HepG2 (cell line): ENCODE results near the gene EXTL1.

Experiments used
- KDM1A ChIP-seq: IDR thresholded peaks from 2 replicates; pipeline ENCODE4 v1.6.1; 2016; ENCODE audit warnings: missing compliant biosample characterization
- MAFK ChIP-seq, 2 experiments: IDR thresholded peaks in 1 of 2; conservative IDR thresholded peaks in 1 of 2; 2 replicates each; pipeline ENCODE4 v1.6.1; 2011; ENCODE audit warnings: improper control_type of control experiment in 2 of 2, low read length in 2 of 2
- MYNN ChIP-seq: sonication (generic); formaldehyde crosslinking; IDR thresholded peaks from 2 replicates; pipeline ENCODE4 v1.4.0; 2020; ENCODE audit warnings: mild to moderate bottlenecking, low read depth, missing genetic modification reagents
- TF ChIP-seq, protein P1 (sequence below): sonication (generic); formaldehyde crosslinking; IDR thresholded peaks from 2 replicates; pipeline ENCODE4 v1.4.0; 2020; ENCODE audit warnings: missing genetic modification reagents

DNA sequence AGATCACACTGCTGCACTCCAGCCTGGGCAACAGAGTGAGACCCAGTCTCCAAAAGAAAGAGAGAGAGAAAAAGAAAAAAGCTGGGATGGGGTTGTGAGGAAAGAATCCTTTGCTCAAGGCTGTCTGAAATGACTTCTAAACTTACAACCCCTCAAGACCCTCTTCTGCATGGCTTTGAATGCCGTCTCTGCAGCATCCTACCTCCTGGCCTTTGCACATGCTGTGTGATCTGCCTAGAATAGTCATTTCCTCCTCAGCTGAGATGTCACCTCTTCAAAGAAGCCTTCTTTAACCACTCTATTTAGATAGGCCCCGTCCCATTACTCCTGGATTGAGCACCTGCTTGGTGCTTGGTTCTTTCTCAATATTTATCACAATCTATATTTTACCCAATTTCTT is 63.3 kb downstream of the EXTL1 start:
- no peak for TF ChIP-seq MYNN (CRISPR knock-in tag)
- TF ChIP-seq KDM1A, result no peak
- TF ChIP-seq MAFK (conservative IDR thresholded peaks at IDR 0.05 in 1 of 2, IDR thresholded peaks at IDR 0.05 in 1 of 2; ENCODE audit: low read length in 2 of 2), result no peak
- TF ChIP-seq, protein P1, sequence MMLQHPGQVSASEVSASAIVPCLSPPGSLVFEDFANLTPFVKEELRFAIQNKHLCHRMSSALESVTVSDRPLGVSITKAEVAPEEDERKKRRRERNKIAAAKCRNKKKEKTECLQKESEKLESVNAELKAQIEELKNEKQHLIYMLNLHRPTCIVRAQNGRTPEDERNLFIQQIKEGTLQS (CRISPR knock-in tag), result no peak
